HepG2 (cell line): ENCODE results near the gene PRR22. TPM values are rescaled to one million over a fixed set of nuclear protein-coding genes. Genes with fewer than 3 reads are reported as not detected.

Experiments
- ATAC-seq: fragments of 200-7000 bp; cut with Tn5 transposase; 3 replicates; pipeline ENCODE4 v1.9.1; 2020; ENCODE audit warnings: mild to moderate bottlenecking, moderate library complexity
- BruUV-seq: library from RNA; stranded (reverse); fragments of 400-500 nt; replicated peaks from 2 replicates; lab custom pipeline; 2021; lab: Mats Ljungman, UMichigan
- CTCF ChIA-PET: fragments of 300-600 bp; formaldehyde crosslinking; extraction: SDS; loops from one replicate; lab custom pipeline; 2021; ENCODE audit warnings: low total read pairs, inconsistent platforms, low intra/inter-chr PET ratio; lab: Yijun Ruan, JAX
- POLR2A ChIA-PET: fragments of 350-600 bp; sonication (Branson Sonifier 250); formaldehyde crosslinking; loops from one replicate; lab custom pipeline; 2020; ENCODE audit warnings: antibody characterized with exemption, inconsistent platforms; lab: Yijun Ruan, JAX
- DNase-seq: peaks from one replicate; pipeline ENCODE4 v3.0.0-alpha.2; 2015; ENCODE audit warnings: low spot score
- FAIRE-seq: peaks from 3 replicates; lab custom pipeline; 2011; peaks lifted over from hg19 to GRCh38; lab: Jason Lieb, UNC
- H2AFZ ChIP-seq: one replicate; pipeline ENCODE4 v1.6.1; 2011; ENCODE audit warnings: low read length, inconsistent platforms
- H3K27ac ChIP-seq: fragments of 300-600 bp; 3 replicates; pipeline ENCODE4 v1.8.0; 2011; ENCODE audit warnings: mixed run types, mild to moderate bottlenecking, mixed read lengths, low read length, inconsistent platforms; ENCODE audit not compliant: insufficient read depth; ENCODE audit errors: extremely low read length
- H3K27me3 ChIP-seq, 2 experiments: fragments of 200-600 bp in 1 of 2; 2 replicates in 1 of 2; 3 replicates in 1 of 2; pipeline versions ENCODE4 v1.6.0 to v1.8.0; 2011; ENCODE audit warnings: low read length in 2 of 2, mild to moderate bottlenecking in 2 of 2, moderate library complexity in 2 of 2, inconsistent platforms in 1 of 2; ENCODE audit not compliant: insufficient read depth in 2 of 2, control insufficient read depth in 1 of 2
- H3K36me3 ChIP-seq, 2 experiments: fragments of 200-600 bp in 1 of 2; replicated peaks in 1 of 2; 2 replicates in 1 of 2; 3 replicates in 1 of 2; pipeline versions ENCODE4 v1.5.1 to v1.8.0; 2011; ENCODE audit warnings: low read length in 2 of 2, inconsistent platforms in 1 of 2; ENCODE audit not compliant: insufficient read depth in 2 of 2, control insufficient read depth in 1 of 2
- H3K4me1 ChIP-seq: 2 replicates; pipeline ENCODE4 v1.5.1; 2012; ENCODE audit warnings: low read length, inconsistent platforms; ENCODE audit not compliant: insufficient read depth
- H3K4me2 ChIP-seq: 2 replicates; pipeline ENCODE4 v1.6.0; 2011; ENCODE audit warnings: low read depth, low read length, inconsistent platforms
- H3K4me3 ChIP-seq, 3 experiments: fragments of 200-600 bp in 1 of 3; sonication (generic), shearing (Covaris generic) in 1 of 3; replicated peaks in 1 of 3; 2 replicates each; pipeline ENCODE4 v1.5.1; 2011 to 2016; ENCODE audit warnings: low read length in 3 of 3, inconsistent platforms in 2 of 3, low read depth in 2 of 3, mild to moderate bottlenecking in 2 of 3, control low read depth in 1 of 3, mixed read lengths in 1 of 3; ENCODE audit not compliant: insufficient read depth in 1 of 3
- H3K79me2 ChIP-seq: one replicate; pipeline ENCODE4 v1.6.1; 2011; ENCODE audit warnings: low read length, inconsistent platforms; ENCODE audit not compliant: insufficient read depth
- H3K9ac ChIP-seq: 2 replicates; pipeline ENCODE4 v1.6.0; 2011; ENCODE audit warnings: mild to moderate bottlenecking, low read depth, low read length, inconsistent platforms; ENCODE audit not compliant: insufficient read depth
- H3K9me3 ChIP-seq: 2 replicates; pipeline ENCODE4 v1.5.1; 2012; ENCODE audit warnings: mild to moderate bottlenecking, low read length
- H4K20me1 ChIP-seq: 2 replicates; pipeline ENCODE4 v1.6.0; 2011; ENCODE audit warnings: inconsistent platforms, mild to moderate bottlenecking, low read length, moderate library complexity; ENCODE audit not compliant: insufficient read depth
- EED ChIP-seq: sonication (generic); formaldehyde crosslinking; IDR thresholded peaks from 2 replicates; pipeline ENCODE4 v1.5.0; 2020; ENCODE audit warnings: mild to moderate bottlenecking, missing genetic modification reagents
- JUN ChIP-seq: sonication (generic); formaldehyde crosslinking; IDR thresholded peaks from 2 replicates; pipeline ENCODE4 v1.4.0; 2020; ENCODE audit warnings: mild to moderate bottlenecking, missing genetic modification reagents
- TCF12 ChIP-seq, 2 experiments: fragments of 450-650 bp in 1 of 2; sonication (generic) in 1 of 2; formaldehyde crosslinking in 1 of 2; IDR thresholded peaks; 2 replicates each; pipeline versions ENCODE4 v1.6.1 to v1.8.0; 2017 to 2022; ENCODE audit warnings: antibody characterized with exemption in 1 of 2, mild to moderate bottlenecking in 1 of 2, missing genetic modification reagents in 1 of 2, moderate library complexity in 1 of 2
- ZNF441 ChIP-seq: sonication (generic); formaldehyde crosslinking; IDR thresholded peaks from 2 replicates; pipeline ENCODE4 v1.7.0; 2021; ENCODE audit warnings: missing genetic modification reagents, borderline replicate concordance
- ZNF891 ChIP-seq: sonication (generic); formaldehyde crosslinking; IDR thresholded peaks from 2 replicates; pipeline ENCODE4 v1.5.0; 2020; ENCODE audit warnings: mild to moderate bottlenecking, missing genetic modification reagents
- WGBS: methylation state at CpG from one replicate; pipeline ENCODE4 v1.1.6; 2017; ENCODE audit warnings: low lambda C conversion rate; 5-methylcytosine and 5-hydroxymethylcytosine counted together
- in situ Hi-C: cut with HindIII; loops from 2 replicates; pipeline ENCODE4 v1.10.0; 2017; ENCODE audit warnings: low pct_unique_long_range_greater_than_20kb; ENCODE audit not compliant: extremely low pct_ligation_motif_present
- intact Hi-C: fragments of 100-400 bp; cut with micrococcal nuclease; formaldehyde crosslinking; loops from one replicate; pipeline ENCODE4 v1.10.0; 2022; ENCODE audit not compliant: unreplicated experiment
- polyA plus RNA-seq, 8 experiments: library from polyadenylated mRNA; depleted of rRNA in 3 of 8; stranded (reverse) in 7 of 8; unstranded in 1 of 8; fragments of >200 nt; fragmentation: Illumina TruSeq in 4 of 8; extraction: Trizol in 4 of 8; gene quantifications; 2 replicates each; pipeline versions ENCODE4 v1.2.1 to v1.2.3, GENCODE V29; 2011 to 2016; ENCODE audit warnings: low read depth in 4 of 8, missing spikeins in 1 of 8, mixed read lengths in 1 of 8; ENCODE audit not compliant: insufficient read depth in 1 of 8
- total RNA-seq, 5 experiments: library from RNA; depleted of rRNA; stranded (reverse); fragments of >200 nt; fragmentation: Illumina TruSeq; extraction: Trizol; gene quantifications; 2 replicates each; pipeline ENCODE4 v1.2.3, GENCODE V29; 2016; ENCODE audit warnings: low read depth in 1 of 5

PRR22 gene
- total and polyA plus RNA-seq, 2 of the 13 experiments (the other 11 are each of a cell fraction or from before 2014, with no cell fraction given), result 0.84 to 2.3 TPM

DNA sequence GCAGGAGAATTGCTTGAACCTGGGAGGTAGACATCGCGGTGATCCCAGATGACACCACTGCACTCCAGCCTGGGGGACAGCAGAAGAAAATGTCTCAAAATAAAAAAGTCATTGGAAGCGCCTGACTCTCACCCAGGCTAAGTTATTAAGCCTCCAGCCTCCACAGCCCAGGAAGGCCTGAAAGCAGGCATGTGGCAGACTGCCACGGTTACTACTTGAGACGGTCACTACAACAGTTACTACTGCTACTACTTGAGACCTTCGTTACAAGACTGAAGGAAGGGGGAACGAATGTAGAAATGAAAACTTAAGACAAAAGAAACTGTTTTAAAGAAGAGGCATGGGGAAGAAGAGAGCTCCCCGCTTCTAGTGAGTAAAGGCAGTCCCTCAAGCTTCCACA is 9.6 kb downstream of the PRR22 start:
- no peak overlapping the region for H3K4me3 ChIP-seq
- no peaks in the 10 kb centered on the region for H3K9me3 ChIP-seq
- peaks cover 0 to 10% of the 10 kb centered on the region in 2 experiments; a peak in 3 of 5 replicates for H3K27me3 ChIP-seq
- H4K20me1 ChIP-seq, result no peaks in the 10 kb centered on the region
- H3K79me2 ChIP-seq, result no peaks in the 10 kb centered on the region
- TF ChIP-seq ZNF891, result no peak
- no peak for TF ChIP-seq JUN (CRISPR knock-in tag)
- no peak for TF ChIP-seq ZNF441 (CRISPR knock-in tag)
- ATAC-seq (no peak), DNase-seq (no peak), FAIRE-seq (no peak)
- H3K4me1 ChIP-seq, result peaks cover 9% of the 10 kb centered on the region; the same call in 1 of the 2 replicates
- in situ Hi-C loops (no loop called here), intact Hi-C loops (no loop called here)
- H3K9ac ChIP-seq, result no peak overlapping the region
- H3K4me2 ChIP-seq, result no peak overlapping the region
- CTCF ChIA-PET, result interaction anchor here (2.5 kb wide), 1 partner anchor 19 kb away, joined by 8 read pairs; no protein-coding TSS in a partner anchor
- POLR2A ChIA-PET, result interaction anchor here (1.1 kb wide), 1 partner anchor 15 kb away, joined by 4 read pairs; no protein-coding TSS in a partner anchor
- 62% methylated on average over 8 of the region's 8 CpGs for WGBS
- no peaks in the 10 kb centered on the region for H3K36me3 ChIP-seq
- H2AFZ ChIP-seq, result no peak overlapping the region
- no peak overlapping the region for H3K27ac ChIP-seq
- no TSS peak for BruUV-seq

DNA sequence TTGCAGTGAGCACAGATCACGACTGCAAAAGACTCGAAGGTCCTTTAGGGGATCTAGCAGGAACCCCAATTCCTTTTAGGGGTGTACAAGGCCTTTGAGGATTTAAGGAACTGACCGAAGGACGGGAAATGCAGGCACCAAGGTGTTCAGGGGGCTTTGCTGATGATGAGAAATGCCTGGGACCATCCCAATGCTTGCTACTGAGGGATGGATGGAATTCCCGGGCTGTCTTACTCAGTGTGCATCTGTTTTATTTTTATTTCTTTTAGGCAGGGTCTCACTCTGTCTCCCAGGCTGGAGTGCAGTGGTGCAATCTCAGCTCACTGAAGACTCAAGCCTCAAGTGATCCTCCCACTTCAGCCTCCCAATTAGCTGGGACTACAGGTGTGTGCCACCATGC is 11.3 kb downstream of the PRR22 start:
- 0 out of 2 replicates have a peak overlapping the region, but pooled peaks have one; percentile 47 for H3K4me2 ChIP-seq
- no peaks in the 10 kb centered on the region for H4K20me1 ChIP-seq
- DNase-seq, result no peak
- no peak overlapping the region for H3K4me3 ChIP-seq
- H3K27ac ChIP-seq, result no peak overlapping the region
- H3K9me3 ChIP-seq, result no peaks in the 10 kb centered on the region
- no peaks in the 10 kb centered on the region for H3K79me2 ChIP-seq
- 0 out of 2 replicates have a peak, but pooled peaks have one; percentile 24 for TF ChIP-seq EED
- TF ChIP-seq TCF12 (IDR thresholded peaks at IDR 0.05), result no peak
- no peak for TF ChIP-seq TCF12 (CRISPR knock-in tag; IDR thresholded peaks at IDR 0.05)
- POLR2A ChIA-PET, result interaction anchor here (1.1 to 1.4 kb wide), 2 partner anchors 18 to 83 kb away, joined by 4 to 5 read pairs; partner anchors contain the start of genes DUS3L and RPL36
- no peak for ATAC-seq
- CTCF ChIA-PET, result interaction anchor here (0.8 to 2.5 kb wide), 2 partner anchors 20 to 249 kb away, joined by 3 to 8 read pairs; no protein-coding TSS in a partner anchor
- H3K36me3 ChIP-seq, result no peaks in the 10 kb centered on the region
- H2AFZ ChIP-seq, result no peak overlapping the region
- H3K9ac ChIP-seq, result no peak overlapping the region
- H3K4me1 ChIP-seq, result peaks cover 9% of the 10 kb centered on the region; the same call in 1 of the 2 replicates
- peaks cover 0 to 10% of the 10 kb centered on the region in 2 experiments; a peak in 4 of 5 replicates for H3K27me3 ChIP-seq
- WGBS, result 88% methylated on average over 5 of the region's 5 CpGs
- no peak for FAIRE-seq
- intact Hi-C loops, result no loop called here
- in situ Hi-C loops, result no loop called here
- BruUV-seq, result no TSS peak
